PC-3 (cell line): ENCODE measurements around the gene RFTN1.

Experiments used
- CTCF ChIP-seq: fragments of 300-600 bp; sonication (generic); conservative IDR thresholded peaks from 2 replicates; pipeline ENCODE4 v1.5.1; 2017; ENCODE audit warnings: antibody characterized with exemption, low read depth, mild to moderate bottlenecking, low read length
- EZH2 ChIP-seq: fragments of 300-600 bp; sonication (generic); IDR thresholded peaks from one replicate; pipeline ENCODE4 v1.6.1; 2017; ENCODE audit warnings: antibody characterized with exemption, mild to moderate bottlenecking, low read length; ENCODE audit not compliant: unreplicated experiment

- TF ChIP-seq EZH2: no peak
- TF ChIP-seq CTCF: no peak
These were observed 4.9 kb downstream of the RFTN1 start for GRCh38 chr3:16508591-16508995.
